GM13977 (cell line): Measurements from ENCODE around the gene PHKA2.
"Not testable (repeated sequence)": the region's sequence is repeated elsewhere in the genome, so short reads cannot be mapped to it uniquely, and the experiment has no call there.

Experiments used
- DNase-seq: peaks from one replicate; pipeline ENCODE4 v3.0.0; 2012; ENCODE audit warnings: low spot score
- CTCF ChIP-seq: IDR thresholded peaks from 2 replicates; pipeline ENCODE4 v1.5.1; 2012; ENCODE audit warnings: mild to moderate bottlenecking, control low read depth; ENCODE audit not compliant: insufficient read depth; ENCODE audit errors: extremely low read depth, missing control alignments
- in situ Hi-C: fragments of 300-500 bp; cut with MboI; formaldehyde crosslinking; loops from one replicate; pipeline ENCODE4 v1.12.0; 2022; ENCODE audit warnings: low sequenced_read_pairs, low pct_unique_long_range_greater_than_20kb, mixed read lengths, inconsistent platforms; ENCODE audit not compliant: unreplicated experiment

PHKA2 gene

GRCh38 chrX:18855919-18856644 lies 127.8 kb downstream of the PHKA2 start:
- DNase-seq = peak; percentile 76
- no peak for TF ChIP-seq CTCF
- in situ Hi-C loops = no loop called here

DNA sequence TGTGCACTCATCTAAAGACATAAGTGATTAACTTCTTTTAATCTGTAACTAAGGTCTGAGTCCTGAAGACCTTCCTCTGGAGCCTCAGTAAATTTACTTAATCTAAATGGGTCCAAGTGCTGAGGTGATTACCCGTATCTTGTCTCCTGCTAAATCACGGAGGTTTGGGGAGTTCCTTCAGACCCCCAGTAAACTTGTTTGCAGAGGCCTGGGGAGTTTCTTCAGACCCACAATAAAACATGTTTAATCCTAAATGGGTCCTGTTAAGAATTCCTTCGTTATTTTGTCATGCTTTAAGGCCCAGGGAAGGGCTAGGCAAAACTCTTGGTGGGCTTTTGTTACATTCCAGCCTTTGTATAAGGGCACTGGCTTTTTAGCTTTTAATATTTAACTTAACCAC lies 136.0 kb downstream of the PHKA2 start:
- in situ Hi-C loops, DNase-seq: not testable (repeated sequence)
